Epithelial cell of esophagus (primary cell): ENCODE data around the gene NFYC.

Experiments used
- DNase-seq: peaks from one replicate; pipeline ENCODE4 v3.0.0; 2010; ENCODE audit warnings: low read depth
- H3K4me3 ChIP-seq: 2 replicates; pipeline ENCODE4 v1.5.1; 2011; ENCODE audit warnings: mild to moderate bottlenecking, low read length, control low read depth
- CTCF ChIP-seq: IDR thresholded peaks from 2 replicates; pipeline ENCODE4 v1.5.1; 2011; ENCODE audit warnings: low read depth, mild to moderate bottlenecking, low read length, control low read depth, inconsistent platforms; ENCODE audit not compliant: insufficient read depth; ENCODE audit errors: missing control alignments

The NFYC gene

GRCh38 chr1:40789661-40790430 is 98.3 kb downstream of the NFYC start:
- DNase-seq: no peak
- no peak overlapping the region for H3K4me3 ChIP-seq
- no peak for TF ChIP-seq CTCF

- no peak overlapping the region for H3K4me3 ChIP-seq
- TF ChIP-seq CTCF: no peak
- DNase-seq: no peak
Measured at GRCh38 chr1:40792036-40792435, 100.5 kb downstream of the NFYC start.

GRCh38 chr1:40793617-40794016 is 102.1 kb downstream of the NFYC start:
- DNase-seq: no peak
- H3K4me3 ChIP-seq: no peak overlapping the region
- no peak for TF ChIP-seq CTCF

GRCh38 chr1:40794048-40794447 is 102.5 kb downstream of the NFYC start:
- DNase-seq: no peak
- no peak overlapping the region for H3K4me3 ChIP-seq
- TF ChIP-seq CTCF: no peak

GRCh38 chr1:40794974-40795715 is 103.6 kb downstream of the NFYC start:
- no peak for DNase-seq
- no peak for TF ChIP-seq CTCF
- no peak overlapping the region for H3K4me3 ChIP-seq

GRCh38 chr1:40795811-40796586 is 104.5 kb downstream of the NFYC start:
- no peak for DNase-seq
- TF ChIP-seq CTCF: no peak
- H3K4me3 ChIP-seq: no peak overlapping the region
